NT2/D1 (cell line): ENCODE measurements around the gene LRRC2.

Source experiments
- SUZ12 ChIP-seq: IDR thresholded peaks from 2 replicates; pipeline ENCODE4 v1.6.1; 2011; ENCODE audit not compliant: insufficient read length, insufficient read depth; ENCODE audit errors: extremely low read depth
- YY1 ChIP-seq: IDR thresholded peaks from 2 replicates; pipeline ENCODE4 v1.6.1; 2011; ENCODE audit not compliant: insufficient read length, insufficient read depth
- ZNF274 ChIP-seq: IDR thresholded peaks from 2 replicates; pipeline ENCODE4 v1.6.1; 2011; ENCODE audit warnings: mild to moderate bottlenecking, low read depth, low read length

DNA sequence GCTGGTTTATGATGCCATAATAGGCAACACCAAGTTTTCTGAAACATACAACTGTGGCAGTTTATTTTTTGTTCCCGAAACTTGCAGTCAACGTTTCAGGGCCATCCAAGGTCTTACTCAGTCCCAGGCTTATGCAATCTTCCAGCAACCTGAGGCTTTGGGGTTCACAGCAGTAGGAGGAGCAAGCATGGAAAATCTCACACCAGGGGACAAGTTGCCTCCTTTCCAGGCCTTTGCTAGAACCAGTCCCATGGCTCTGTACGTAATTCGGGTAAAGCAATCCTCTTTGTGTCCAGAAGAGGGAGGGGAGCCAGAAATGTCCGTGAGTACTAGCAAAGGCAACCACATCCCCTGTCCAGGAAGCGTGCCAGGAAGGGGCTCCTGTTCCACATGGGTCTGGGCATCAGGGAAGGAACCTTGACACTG, 41.5 kb upstream of the LRRC2 start:
- TF ChIP-seq ZNF274 (no peak), YY1 (no peak), SUZ12 (no peak)
